GM12873 (cell line): ENCODE results near the gene PPP6R2.

Experiments used
- TF ChIP-seq, protein P1 (sequence below): IDR thresholded peaks from 2 replicates; pipeline ENCODE4 v1.5.1; 2012; ENCODE audit warnings: low read depth, mild to moderate bottlenecking, moderate library complexity, low read length, control low read depth; ENCODE audit not compliant: insufficient read depth; ENCODE audit errors: missing control alignments

Gene PPP6R2

GRCh38 chr22:50422046-50422445 lies 78.9 kb downstream of the PPP6R2 start:
- TF ChIP-seq, protein P1, sequence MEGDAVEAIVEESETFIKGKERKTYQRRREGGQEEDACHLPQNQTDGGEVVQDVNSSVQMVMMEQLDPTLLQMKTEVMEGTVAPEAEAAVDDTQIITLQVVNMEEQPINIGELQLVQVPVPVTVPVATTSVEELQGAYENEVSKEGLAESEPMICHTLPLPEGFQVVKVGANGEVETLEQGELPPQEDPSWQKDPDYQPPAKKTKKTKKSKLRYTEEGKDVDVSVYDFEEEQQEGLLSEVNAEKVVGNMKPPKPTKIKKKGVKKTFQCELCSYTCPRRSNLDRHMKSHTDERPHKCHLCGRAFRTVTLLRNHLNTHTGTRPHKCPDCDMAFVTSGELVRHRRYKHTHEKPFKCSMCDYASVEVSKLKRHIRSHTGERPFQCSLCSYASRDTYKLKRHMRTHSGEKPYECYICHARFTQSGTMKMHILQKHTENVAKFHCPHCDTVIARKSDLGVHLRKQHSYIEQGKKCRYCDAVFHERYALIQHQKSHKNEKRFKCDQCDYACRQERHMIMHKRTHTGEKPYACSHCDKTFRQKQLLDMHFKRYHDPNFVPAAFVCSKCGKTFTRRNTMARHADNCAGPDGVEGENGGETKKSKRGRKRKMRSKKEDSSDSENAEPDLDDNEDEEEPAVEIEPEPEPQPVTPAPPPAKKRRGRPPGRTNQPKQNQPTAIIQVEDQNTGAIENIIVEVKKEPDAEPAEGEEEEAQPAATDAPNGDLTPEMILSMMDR = no peak

DNA sequence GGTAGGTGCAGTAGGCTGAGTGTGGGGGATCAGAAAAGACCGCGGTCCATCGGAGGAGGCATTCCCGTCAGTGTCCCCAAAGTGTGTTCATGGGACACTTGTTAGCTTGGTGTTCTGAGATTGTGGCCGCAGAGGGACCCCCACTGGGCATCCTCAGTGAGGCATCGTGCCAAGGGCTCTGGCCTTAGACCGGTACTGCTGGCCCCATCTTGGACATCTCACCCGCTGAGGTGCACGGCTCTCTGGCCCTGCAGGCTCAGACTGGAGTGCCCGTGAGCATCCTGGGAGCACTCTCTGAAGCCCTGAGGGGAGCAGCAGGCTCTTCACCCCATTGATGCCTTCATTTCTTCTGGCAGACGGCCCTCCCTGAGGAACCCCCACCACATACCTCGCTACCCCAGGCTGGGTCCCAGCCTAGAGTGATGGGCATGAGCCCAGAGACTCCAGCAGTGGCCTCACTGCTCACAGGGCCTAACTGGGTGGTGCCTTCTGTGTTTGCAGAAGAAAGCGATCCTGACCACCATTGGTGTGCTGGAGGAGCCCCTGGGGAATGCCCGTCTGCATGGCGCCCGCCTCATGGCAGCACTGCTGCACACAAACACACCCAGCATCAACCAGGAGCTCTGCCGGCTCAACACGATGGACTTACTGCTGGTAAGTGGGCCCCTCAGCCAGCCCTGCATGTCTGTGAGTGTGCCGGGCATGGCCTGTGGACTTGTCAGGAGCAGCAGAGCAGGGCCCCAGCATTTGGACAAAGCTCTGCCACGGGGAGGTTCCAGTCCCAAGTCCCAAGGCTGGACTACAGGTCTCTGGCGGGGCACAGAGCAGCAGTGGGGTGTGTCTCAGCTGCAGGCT lies 80.1 kb downstream of the PPP6R2 start:
- TF ChIP-seq, protein P1 = no peak

DNA sequence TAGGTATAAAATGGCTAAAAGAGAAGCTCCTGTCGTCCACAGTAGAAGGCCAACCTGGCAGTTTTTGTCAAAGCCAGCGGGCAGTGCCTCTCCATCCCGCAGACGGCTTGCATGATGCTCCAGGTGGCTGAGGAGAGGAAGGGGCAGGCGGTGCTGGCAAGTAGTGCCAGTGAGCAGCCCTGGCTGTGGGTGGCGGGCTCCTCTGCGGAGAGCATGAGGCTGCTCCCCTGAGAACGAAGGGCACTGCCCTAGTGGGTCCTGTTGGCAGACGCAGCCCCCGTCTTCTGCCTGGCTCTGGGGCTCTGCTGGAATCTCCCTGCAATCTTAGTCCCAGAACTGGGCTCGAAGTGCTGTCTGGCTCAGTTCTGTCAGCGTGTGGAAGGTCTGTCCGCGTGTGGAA lies 80.8 kb downstream of the PPP6R2 start:
- TF ChIP-seq, protein P1 = no peak

DNA sequence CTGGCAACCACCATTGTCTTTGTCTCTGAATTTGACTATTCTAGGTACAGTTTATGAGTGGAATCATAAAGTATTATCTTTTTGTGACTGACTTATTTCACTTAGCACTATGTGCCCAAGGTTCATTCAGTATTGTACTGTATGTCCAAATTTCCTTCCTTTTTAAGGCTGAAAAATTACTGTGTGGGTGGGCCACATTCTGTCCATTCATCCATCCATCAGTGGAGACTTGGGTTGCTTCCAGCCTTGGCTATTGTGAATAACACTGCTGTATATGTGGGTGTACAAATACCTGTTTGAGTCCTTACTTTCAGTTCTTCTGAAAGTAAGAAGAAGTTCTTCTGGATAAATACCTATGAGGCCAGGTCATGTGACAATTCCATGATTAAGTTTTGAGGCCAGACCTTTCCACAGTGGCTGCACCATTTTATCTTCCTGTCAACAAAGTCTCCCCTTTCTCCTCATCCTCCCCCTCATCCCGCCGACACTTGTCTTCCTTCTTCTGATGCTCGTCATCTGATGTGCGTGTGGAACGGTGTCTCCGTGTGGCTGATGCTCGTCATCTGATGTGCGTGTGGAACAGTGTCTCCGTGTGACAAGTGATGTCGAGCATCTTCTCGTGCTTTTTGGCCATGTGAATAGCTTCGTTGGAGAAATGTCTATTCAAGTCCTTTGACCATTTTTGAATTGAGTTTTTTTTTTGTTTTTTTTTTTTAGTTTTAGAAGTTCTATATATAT lies 82.2 kb downstream of the PPP6R2 start:
- TF ChIP-seq, protein P1 = no peak

DNA sequence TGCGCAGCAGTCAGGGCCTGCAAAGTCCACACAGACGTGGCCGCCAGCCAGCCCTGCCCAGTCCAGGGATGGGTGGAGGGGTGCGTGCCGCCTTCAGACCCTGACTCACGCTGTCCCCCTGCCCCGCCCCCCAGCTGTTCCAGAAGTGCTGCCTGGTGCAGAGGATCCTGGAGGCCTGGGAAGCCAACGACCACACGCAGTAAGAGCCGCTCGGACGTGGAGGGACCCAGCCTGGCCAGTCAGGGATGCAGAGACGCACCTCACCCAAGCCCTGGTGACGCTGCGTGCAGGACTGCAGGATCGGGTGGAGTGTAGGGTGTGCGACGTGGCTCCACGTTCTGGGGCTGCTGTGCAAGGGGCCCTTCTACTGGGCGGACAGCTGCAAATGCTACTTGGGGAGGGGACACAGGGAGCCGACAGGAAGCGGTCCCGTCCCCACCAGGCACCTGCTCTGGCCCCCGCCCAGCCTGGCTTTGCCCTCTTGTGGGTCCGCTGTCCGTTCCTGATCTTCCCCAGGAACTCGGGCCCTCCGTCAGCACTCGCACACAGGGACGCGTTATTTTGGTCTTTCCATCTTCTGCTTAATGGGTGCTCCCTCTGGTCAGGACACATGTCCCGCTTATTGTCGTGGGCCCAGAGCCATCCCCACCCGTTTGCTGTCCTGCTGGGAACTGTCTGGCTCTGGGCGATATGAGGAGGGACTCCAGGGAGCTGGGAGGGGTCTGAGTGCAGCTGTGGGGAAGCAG lies 89.2 kb downstream of the PPP6R2 start:
- TF ChIP-seq, protein P1 = no peak

DNA sequence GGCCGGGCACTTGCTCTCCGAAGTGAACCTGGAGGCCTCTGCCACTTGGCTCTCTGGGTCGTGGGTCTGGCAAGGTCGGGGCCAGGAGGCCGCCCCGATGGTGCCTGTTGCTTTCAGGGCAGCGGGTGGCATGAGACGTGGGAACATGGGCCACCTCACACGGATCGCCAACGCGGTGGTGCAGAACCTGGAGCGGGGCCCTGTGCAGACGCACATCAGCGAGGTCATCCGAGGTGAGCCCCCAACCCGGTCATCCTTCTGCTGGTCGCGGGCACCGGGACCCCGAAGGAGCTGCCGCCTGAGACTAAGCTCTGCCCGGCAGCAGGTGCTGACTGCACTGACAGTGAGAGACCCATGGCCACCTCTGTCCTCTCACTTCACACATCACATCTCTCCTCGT lies 91.7 kb downstream of the PPP6R2 start:
- TF ChIP-seq, protein P1 = no peak

GRCh38 chr22:50435291-50436014 lies 92.3 kb downstream of the PPP6R2 start:
- TF ChIP-seq, protein P1 = no peak
